Naive thymus-derived CD8-positive, alpha-beta T cell (primary cell): ENCODE results near the gene NCKAP5. TPM values are rescaled to one million over a fixed set of nuclear protein-coding genes. Genes with fewer than 3 reads are reported as not detected.

Experiments used
- ATAC-seq, 2 donors: fragments of 150-1000 bp; cut with Tn5 transposase in 1 of 2; sonication (Bioruptor Pico), chemical (Tn5 transposase) in 1 of 2; 1 replicate in 1 of 2; 2 replicates in 1 of 2; pipeline ENCODE4 v1.10.0; 2021; ENCODE audit warnings: mild to moderate bottlenecking in 2 of 2, moderate library complexity in 2 of 2
- POLR2A ChIA-PET: fragments of 350-600 bp; sonication (Branson Sonifier 250); formaldehyde crosslinking; loops from one replicate; lab custom pipeline; 2021; ENCODE audit warnings: antibody characterized with exemption; lab: Charles Lee
- DNase-seq, 10 donors: peaks; one replicate each; pipeline versions ENCODE4 v3.0.0 to v3.0.0-alpha.2; 2020 to 2022
- H3K27ac Mint-ChIP-seq, 10 donors: one replicate each; pipeline ENCODE4 v1.8.0; 2020 to 2022; ENCODE audit warnings: mild to moderate bottlenecking in 10 of 10, mixed read lengths in 10 of 10, moderate library complexity in 4 of 10, inconsistent platforms in 1 of 10
- H3K27me3 Mint-ChIP-seq, 5 donors: one replicate each; pipeline ENCODE4 v1.8.0; 2021 to 2022; ENCODE audit warnings: mixed read lengths in 5 of 5
- H3K36me3 Mint-ChIP-seq, 3 donors: one replicate each; pipeline ENCODE4 v1.8.0; 2020 to 2022; ENCODE audit warnings: mixed read lengths in 3 of 3, mild to moderate bottlenecking in 2 of 3, inconsistent platforms in 1 of 3
- H3K4me1 Mint-ChIP-seq, 4 donors: one replicate each; pipeline ENCODE4 v1.8.0; 2021 to 2022; ENCODE audit warnings: mixed read lengths in 4 of 4
- H3K4me3 Mint-ChIP-seq, 10 donors: one replicate each; pipeline ENCODE4 v1.8.0; 2020 to 2022; ENCODE audit warnings: mild to moderate bottlenecking in 10 of 10, mixed read lengths in 10 of 10, moderate library complexity in 6 of 10, inconsistent platforms in 1 of 10
- H3K9me3 Mint-ChIP-seq, 9 donors: one replicate each; pipeline ENCODE4 v1.8.0; 2020 to 2022; ENCODE audit warnings: mixed read lengths in 9 of 9, mild to moderate bottlenecking in 3 of 9, inconsistent platforms in 1 of 9, moderate library complexity in 1 of 9
- polyA plus RNA-seq, 3 donors: library from polyadenylated mRNA; unstranded; fragments of 300-500 nt; fragmentation: Illumina TruSeq; gene quantifications; one replicate each; pipeline ENCODE4 v1.2.3, GENCODE V29; 2021
- total RNA-seq, 8 experiments: library from RNA in 2 of 8; stranded (reverse) in 2 of 8; gene quantifications; one replicate each; pipeline ENCODE4 v1.2.3 and lab custom pipeline; 2021 to 2026

NCKAP5 gene
- total and polyA plus RNA-seq, 5 experiments from 2014 or later = not detected

GRCh38 chr2:133303150-133303549 is 265.1 kb downstream of the NCKAP5 start:
- POLR2A ChIA-PET = no interaction called here
- Mint-ChIP-seq H3K27me3 (no peaks in the 10 kb centered on the region), H3K4me1 (no peaks in the 10 kb centered on the region), H3K36me3 (no peaks in the 10 kb centered on the region), H3K4me3 (no peak overlapping the region), H3K27ac (no peak overlapping the region), H3K9me3 (peaks cover 0 to 7% (median 0%) of the 10 kb centered on the region in 9 donors)
- DNase-seq (no peak), ATAC-seq (no peak)

- H3K4me1 Mint-ChIP-seq = no peaks in the 10 kb centered on the region
- no peak overlapping the region for H3K4me3 Mint-ChIP-seq
- DNase-seq = no peak
- no peak for ATAC-seq
- H3K27ac Mint-ChIP-seq = no peak overlapping the region
- H3K27me3 Mint-ChIP-seq = no peaks in the 10 kb centered on the region
- H3K36me3 Mint-ChIP-seq = no peaks in the 10 kb centered on the region
- POLR2A ChIA-PET = no interaction called here
- H3K9me3 Mint-ChIP-seq = peaks cover 0 to 14% (median 0%) of the 10 kb centered on the region in 9 donors
These were observed 271.9 kb downstream of the NCKAP5 start for GRCh38 chr2:133296401-133296800.

- POLR2A ChIA-PET = no interaction called here
- ATAC-seq (no peak), DNase-seq (no peak)
- peaks cover 0 to 14% (median 2%) of the 10 kb centered on the region in 9 donors for H3K9me3 Mint-ChIP-seq
- no peaks in the 10 kb centered on the region for H3K36me3 Mint-ChIP-seq
- H3K27ac Mint-ChIP-seq = no peak overlapping the region
- no peak overlapping the region for H3K4me3 Mint-ChIP-seq
- H3K4me1 Mint-ChIP-seq = no peaks in the 10 kb centered on the region
- peaks cover 0 to 3% (median 0%) of the 10 kb centered on the region in 5 donors for H3K27me3 Mint-ChIP-seq
These were observed 274.5 kb downstream of the NCKAP5 start for GRCh38 chr2:133293544-133294353.

GRCh38 chr2:133292259-133292658 is 276.0 kb downstream of the NCKAP5 start:
- H3K4me1 Mint-ChIP-seq = no peaks in the 10 kb centered on the region
- POLR2A ChIA-PET = no interaction called here
- no peaks in the 10 kb centered on the region for H3K36me3 Mint-ChIP-seq
- no peak for DNase-seq
- peaks cover 0 to 3% (median 0%) of the 10 kb centered on the region in 5 donors for H3K27me3 Mint-ChIP-seq
- ATAC-seq = no peak
- no peak overlapping the region for H3K4me3 Mint-ChIP-seq
- H3K27ac Mint-ChIP-seq = no peak overlapping the region
- H3K9me3 Mint-ChIP-seq = peaks cover 0 to 23% (median 4%) of the 10 kb centered on the region in 9 donors

GRCh38 chr2:133287709-133288108 is 280.6 kb downstream of the NCKAP5 start:
- ATAC-seq = no peak
- POLR2A ChIA-PET = no interaction called here
- no peak for DNase-seq
- peaks cover 0 to 3% (median 0%) of the 10 kb centered on the region in 5 donors for H3K27me3 Mint-ChIP-seq
- H3K4me3 Mint-ChIP-seq = no peak overlapping the region
- no peaks in the 10 kb centered on the region for H3K36me3 Mint-ChIP-seq
- no peak overlapping the region for H3K27ac Mint-ChIP-seq
- H3K9me3 Mint-ChIP-seq = peaks cover 0 to 22% (median 2%) of the 10 kb centered on the region in 9 donors
- H3K4me1 Mint-ChIP-seq = no peaks in the 10 kb centered on the region

GRCh38 chr2:133286326-133286922 is 281.8 kb downstream of the NCKAP5 start:
- Mint-ChIP-seq H3K4me3 (no peak overlapping the region), H3K4me1 (no peaks in the 10 kb centered on the region), H3K9me3 (peaks cover 0 to 17% (median 3%) of the 10 kb centered on the region in 9 donors), H3K36me3 (no peaks in the 10 kb centered on the region), H3K27ac (no peak overlapping the region), H3K27me3 (peaks cover 0 to 3% (median 0%) of the 10 kb centered on the region in 5 donors)
- POLR2A ChIA-PET = no interaction called here
- ATAC-seq (no peak), DNase-seq (no peak)

GRCh38 chr2:133273031-133273430 is 295.2 kb downstream of the NCKAP5 start:
- Mint-ChIP-seq H3K27me3 (peaks cover 0 to 3% (median 1%) of the 10 kb centered on the region in 5 donors), H3K27ac (no peak overlapping the region), H3K36me3 (no peaks in the 10 kb centered on the region), H3K9me3 (peaks cover 0 to 13% (median 6%) of the 10 kb centered on the region in 9 donors), H3K4me3 (no peak overlapping the region), H3K4me1 (no peaks in the 10 kb centered on the region)
- POLR2A ChIA-PET = no interaction called here
- DNase-seq = no peak
- no peak for ATAC-seq

- H3K27ac Mint-ChIP-seq = no peak overlapping the region
- peaks cover 3 to 6% (median 5%) of the 10 kb centered on the region in 5 donors for H3K27me3 Mint-ChIP-seq
- H3K9me3 Mint-ChIP-seq = peaks cover 0 to 11% (median 6%) of the 10 kb centered on the region in 9 donors
- POLR2A ChIA-PET = no interaction called here
- H3K4me3 Mint-ChIP-seq = no peak overlapping the region
- no peaks in the 10 kb centered on the region for H3K36me3 Mint-ChIP-seq
- DNase-seq = no peak
- H3K4me1 Mint-ChIP-seq = no peaks in the 10 kb centered on the region
- no peak for ATAC-seq
These were observed 297.2 kb downstream of the NCKAP5 start for GRCh38 chr2:133271105-133271504.

- Mint-ChIP-seq H3K27ac (no peak overlapping the region), H3K9me3 (peaks cover 0 to 11% (median 6%) of the 10 kb centered on the region in 9 donors), H3K27me3 (peaks cover 3 to 11% (median 6%) of the 10 kb centered on the region in 5 donors), H3K4me1 (no peaks in the 10 kb centered on the region), H3K36me3 (no peaks in the 10 kb centered on the region), H3K4me3 (no peak overlapping the region)
- no peak for ATAC-seq
- POLR2A ChIA-PET = no interaction called here
- DNase-seq = no peak
These were observed 297.7 kb downstream of the NCKAP5 start for GRCh38 chr2:133270550-133270949.

GRCh38 chr2:133266926-133267590 is 301.2 kb downstream of the NCKAP5 start:
- H3K4me3 Mint-ChIP-seq = no peak overlapping the region
- ATAC-seq (no peak), DNase-seq (no peak)
- H3K27me3 Mint-ChIP-seq = peaks cover 13 to 23% (median 15%) of the 10 kb centered on the region in 5 donors
- POLR2A ChIA-PET = no interaction called here
- H3K27ac Mint-ChIP-seq = no peak overlapping the region
- H3K9me3 Mint-ChIP-seq = peaks cover 0 to 13% (median 6%) of the 10 kb centered on the region in 9 donors
- H3K36me3 Mint-ChIP-seq = no peaks in the 10 kb centered on the region
- no peaks in the 10 kb centered on the region for H3K4me1 Mint-ChIP-seq

GRCh38 chr2:133266041-133266925 is 302.0 kb downstream of the NCKAP5 start:
- Mint-ChIP-seq H3K4me1 (no peaks in the 10 kb centered on the region), H3K27me3 (peaks cover 13 to 23% (median 15%) of the 10 kb centered on the region in 5 donors), H3K27ac (no peak overlapping the region), H3K36me3 (no peaks in the 10 kb centered on the region), H3K4me3 (no peak overlapping the region), H3K9me3 (peaks cover 0 to 13% (median 4%) of the 10 kb centered on the region in 9 donors)
- DNase-seq (no peak), ATAC-seq (no peak)
- POLR2A ChIA-PET = no interaction called here

GRCh38 chr2:133265432-133265949 is 302.8 kb downstream of the NCKAP5 start:
- H3K4me1 Mint-ChIP-seq = no peaks in the 10 kb centered on the region
- POLR2A ChIA-PET = no interaction called here
- no peak for ATAC-seq

More at GRCh38 chr2:133265432-133265949, 302.8 kb downstream of the NCKAP5 start:
- Mint-ChIP-seq H3K27ac (no peak overlapping the region), H3K27me3 (peaks cover 13 to 23% (median 15%) of the 10 kb centered on the region in 5 donors), H3K36me3 (no peaks in the 10 kb centered on the region), H3K9me3 (peaks cover 0 to 13% (median 2%) of the 10 kb centered on the region in 9 donors), H3K4me3 (no peak overlapping the region)
- DNase-seq = no peak
